Body of pancreas (tissue), 4 donors: ENCODE results near the gene PHGDH.

Experiments used
- POLR2A ChIP-seq, 3 donors: fragments of 450-650 bp; IDR thresholded peaks; one replicate each; pipeline ENCODE4 v1.6.1; 2016; ENCODE audit warnings: antibody characterized with exemption in 3 of 3, mild to moderate bottlenecking in 2 of 3
- TF ChIP-seq, protein P1 (sequence below), 7 experiments: fragments of 450-650 bp in 4 of 7; fragments of 200-600 bp in 3 of 7; sonication (generic) in 3 of 7; IDR thresholded peaks; one replicate each; pipeline ENCODE4 v1.5.1; 2016 to 2019; ENCODE audit warnings: antibody characterized with exemption in 7 of 7

DNA sequence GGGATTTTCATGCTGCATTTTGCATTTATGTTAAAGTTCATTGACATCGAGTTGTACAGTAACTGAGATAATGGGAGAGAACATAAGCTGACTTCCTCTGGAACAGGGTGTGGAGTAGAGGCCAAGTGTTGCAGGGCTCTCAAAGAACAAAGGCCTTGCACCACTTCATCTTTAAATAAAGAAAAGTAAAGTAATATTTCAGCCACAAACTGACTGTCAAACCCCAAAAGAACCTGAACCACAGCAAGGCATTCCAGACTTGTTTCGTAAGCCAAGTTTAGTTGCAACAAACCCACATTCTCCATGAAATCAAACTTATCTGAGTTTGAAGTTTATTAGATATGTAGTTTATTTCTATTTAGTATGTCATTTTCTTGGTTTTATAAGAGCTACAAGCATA, 76.0 kb downstream of the PHGDH start:
- TF ChIP-seq, protein P1, sequence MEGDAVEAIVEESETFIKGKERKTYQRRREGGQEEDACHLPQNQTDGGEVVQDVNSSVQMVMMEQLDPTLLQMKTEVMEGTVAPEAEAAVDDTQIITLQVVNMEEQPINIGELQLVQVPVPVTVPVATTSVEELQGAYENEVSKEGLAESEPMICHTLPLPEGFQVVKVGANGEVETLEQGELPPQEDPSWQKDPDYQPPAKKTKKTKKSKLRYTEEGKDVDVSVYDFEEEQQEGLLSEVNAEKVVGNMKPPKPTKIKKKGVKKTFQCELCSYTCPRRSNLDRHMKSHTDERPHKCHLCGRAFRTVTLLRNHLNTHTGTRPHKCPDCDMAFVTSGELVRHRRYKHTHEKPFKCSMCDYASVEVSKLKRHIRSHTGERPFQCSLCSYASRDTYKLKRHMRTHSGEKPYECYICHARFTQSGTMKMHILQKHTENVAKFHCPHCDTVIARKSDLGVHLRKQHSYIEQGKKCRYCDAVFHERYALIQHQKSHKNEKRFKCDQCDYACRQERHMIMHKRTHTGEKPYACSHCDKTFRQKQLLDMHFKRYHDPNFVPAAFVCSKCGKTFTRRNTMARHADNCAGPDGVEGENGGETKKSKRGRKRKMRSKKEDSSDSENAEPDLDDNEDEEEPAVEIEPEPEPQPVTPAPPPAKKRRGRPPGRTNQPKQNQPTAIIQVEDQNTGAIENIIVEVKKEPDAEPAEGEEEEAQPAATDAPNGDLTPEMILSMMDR (IDR thresholded peaks at IDR 0.05) = no peak
- TF ChIP-seq POLR2A (IDR thresholded peaks at IDR 0.05) = no peak
